ENCODE results near the gene ZNF33B.

The ZNF33B gene

GRCh38 chr10:42645103-42645502, 6.7 kb upstream of the ZNF33B start:
- Histone ChIP-seq H3K4me3 (ENCODE audit: low read depth, low read length) (no peak overlapping the region), H3K4me1 (ENCODE audit: control insufficient read depth, insufficient read depth, low read length) (no peaks in the 10 kb centered on the region), H3K9ac (ENCODE audit: low read depth, low read length) (no peak overlapping the region), H3K27me3 (ENCODE audit: control insufficient read depth, insufficient read depth, low read length) (no peaks in the 10 kb centered on the region), H3K36me3 (ENCODE audit: control insufficient read depth, insufficient read depth, low read length) (no peaks in the 10 kb centered on the region), H3K9me3 (ENCODE audit: control insufficient read depth, insufficient read depth, low read length) (no peaks in the 10 kb centered on the region)

GRCh38 chr10:42640610-42641229, 2.4 kb upstream of the ZNF33B start:
- Histone ChIP-seq H3K27me3 (ENCODE audit: control insufficient read depth, insufficient read depth, low read length) (no peaks in the 10 kb centered on the region), H3K36me3 (ENCODE audit: control insufficient read depth, insufficient read depth, low read length) (no peaks in the 10 kb centered on the region), H3K4me3 (ENCODE audit: low read depth, low read length) (no peak overlapping the region), H3K4me1 (ENCODE audit: control insufficient read depth, insufficient read depth, low read length) (no peaks in the 10 kb centered on the region), H3K9me3 (ENCODE audit: control insufficient read depth, insufficient read depth, low read length) (no peaks in the 10 kb centered on the region), H3K9ac (ENCODE audit: low read depth, low read length) (no peak overlapping the region)

DNA sequence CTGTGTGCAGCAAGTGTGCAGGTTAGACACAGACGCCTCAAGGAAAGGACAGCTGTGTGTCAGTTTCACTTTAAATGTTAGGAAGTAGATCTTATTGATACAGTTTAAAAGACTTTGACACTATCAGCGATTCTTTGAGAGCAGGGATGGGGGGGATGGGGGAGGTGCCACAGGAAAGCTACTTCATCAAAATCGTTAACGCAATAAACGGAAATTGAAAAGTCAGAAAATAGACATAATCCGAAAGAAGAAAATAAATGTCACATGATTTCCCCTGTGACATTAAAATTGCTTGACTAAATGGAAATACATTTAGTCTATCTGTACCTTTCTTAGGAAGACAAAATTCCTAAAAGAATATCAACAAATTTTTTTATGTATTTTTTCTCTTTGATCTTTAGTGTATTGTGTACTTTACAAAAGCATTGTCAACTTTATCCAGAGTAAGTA, 476 bp upstream of the ZNF33B start:
- peak overlapping the region; percentile 81 for H3K4me3 ChIP-seq (ENCODE audit: low read depth, low read length)
- H3K9me3 ChIP-seq (ENCODE audit: control insufficient read depth, insufficient read depth, low read length) = no peaks in the 10 kb centered on the region
- H3K27me3 ChIP-seq (ENCODE audit: control insufficient read depth, insufficient read depth, low read length) = no peaks in the 10 kb centered on the region
- H3K36me3 ChIP-seq (ENCODE audit: control insufficient read depth, insufficient read depth, low read length) = no peaks in the 10 kb centered on the region
- H3K9ac ChIP-seq (ENCODE audit: low read depth, low read length) = peak overlapping the region; percentile 94
- H3K4me1 ChIP-seq (ENCODE audit: control insufficient read depth, insufficient read depth, low read length) = no peaks in the 10 kb centered on the region

- Histone ChIP-seq H3K4me1 (ENCODE audit: control insufficient read depth, insufficient read depth, low read length) (no peaks in the 10 kb centered on the region), H3K9ac (ENCODE audit: low read depth, low read length) (peak overlapping the region; percentile 94), H3K4me3 (ENCODE audit: low read depth, low read length) (peak overlapping the region; percentile 81), H3K27me3 (ENCODE audit: control insufficient read depth, insufficient read depth, low read length) (no peaks in the 10 kb centered on the region), H3K36me3 (ENCODE audit: control insufficient read depth, insufficient read depth, low read length) (no peaks in the 10 kb centered on the region), H3K9me3 (ENCODE audit: control insufficient read depth, insufficient read depth, low read length) (no peaks in the 10 kb centered on the region)
Measured at GRCh38 chr10:42637648-42638054, 719 bp downstream of the ZNF33B start.

DNA sequence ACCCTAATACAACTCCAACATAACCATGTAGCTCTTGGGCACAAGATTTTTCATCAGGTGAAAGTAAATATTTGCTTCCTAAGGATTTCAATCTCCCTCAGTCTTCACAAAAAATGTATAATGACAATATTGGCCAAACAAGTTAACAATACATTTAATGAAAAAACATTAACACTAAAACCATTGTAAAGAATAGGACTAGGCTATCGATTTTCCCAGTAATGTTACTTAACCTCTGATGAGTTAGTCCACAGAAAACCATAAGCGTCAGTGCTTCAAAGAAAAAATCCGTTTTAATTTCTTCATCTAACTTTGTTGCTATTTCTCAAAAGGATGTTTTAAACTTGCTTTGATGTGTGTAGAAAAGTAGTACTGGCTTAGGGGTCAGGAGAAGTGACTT, 1.2 kb downstream of the ZNF33B start:
- H3K9ac ChIP-seq (ENCODE audit: low read depth, low read length) = no peak overlapping the region
- peak overlapping the region; percentile 81 for H3K4me3 ChIP-seq (ENCODE audit: low read depth, low read length)
- H3K4me1 ChIP-seq (ENCODE audit: control insufficient read depth, insufficient read depth, low read length) = no peaks in the 10 kb centered on the region
- H3K27me3 ChIP-seq (ENCODE audit: control insufficient read depth, insufficient read depth, low read length) = no peaks in the 10 kb centered on the region
- no peaks in the 10 kb centered on the region for H3K36me3 ChIP-seq (ENCODE audit: control insufficient read depth, insufficient read depth, low read length)
- no peaks in the 10 kb centered on the region for H3K9me3 ChIP-seq (ENCODE audit: control insufficient read depth, insufficient read depth, low read length)

GRCh38 chr10:42635098-42635497, 3.3 kb downstream of the ZNF33B start:
- Histone ChIP-seq H3K4me1 (ENCODE audit: control insufficient read depth, insufficient read depth, low read length) (no peaks in the 10 kb centered on the region), H3K9ac (ENCODE audit: low read depth, low read length) (no peak overlapping the region), H3K36me3 (ENCODE audit: control insufficient read depth, insufficient read depth, low read length) (no peaks in the 10 kb centered on the region), H3K27me3 (ENCODE audit: control insufficient read depth, insufficient read depth, low read length) (no peaks in the 10 kb centered on the region), H3K9me3 (ENCODE audit: control insufficient read depth, insufficient read depth, low read length) (no peaks in the 10 kb centered on the region), H3K4me3 (ENCODE audit: low read depth, low read length) (no peak overlapping the region)

- H3K36me3 ChIP-seq (ENCODE audit: control insufficient read depth, insufficient read depth, low read length) = no peaks in the 10 kb centered on the region
Measured at GRCh38 chr10:42632564-42632963, 5.8 kb downstream of the ZNF33B start.

DNA sequence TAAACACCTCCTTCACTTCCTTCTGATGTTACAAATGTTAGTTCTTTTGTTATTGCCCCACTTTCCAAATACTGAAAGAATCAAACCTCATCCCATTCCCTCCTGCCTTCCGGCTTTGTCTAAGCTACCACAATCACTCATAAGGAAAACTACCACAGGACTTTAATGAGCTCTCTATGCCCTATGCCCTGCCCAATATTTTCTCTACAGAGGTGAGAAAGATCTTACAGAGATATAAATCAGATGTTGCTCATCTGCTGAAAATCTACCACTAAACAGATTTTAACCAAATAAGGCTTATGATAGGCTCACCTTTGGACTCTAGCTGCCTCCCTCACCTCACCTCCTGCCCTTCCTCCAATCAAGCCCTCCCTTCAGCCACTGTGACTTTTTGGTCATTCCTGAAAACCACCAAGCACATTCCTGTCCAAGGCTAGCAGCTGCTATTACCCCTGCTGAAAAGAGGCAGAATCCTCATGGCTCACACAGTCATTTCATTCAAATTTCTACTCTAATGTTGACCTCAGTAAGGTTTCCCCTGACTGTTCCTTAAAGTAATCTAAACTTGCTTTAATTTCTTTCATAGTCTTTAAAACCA, 7.7 kb downstream of the ZNF33B start:
- Histone ChIP-seq H3K4me1 (ENCODE audit: control insufficient read depth, insufficient read depth, low read length) (no peaks in the 10 kb centered on the region), H3K27me3 (ENCODE audit: control insufficient read depth, insufficient read depth, low read length) (no peaks in the 10 kb centered on the region), H3K36me3 (ENCODE audit: control insufficient read depth, insufficient read depth, low read length) (peaks cover 2% of the 10 kb centered on the region), H3K9me3 (ENCODE audit: control insufficient read depth, insufficient read depth, low read length) (no peaks in the 10 kb centered on the region), H3K4me3 (ENCODE audit: low read depth, low read length) (no peak overlapping the region), H3K9ac (ENCODE audit: low read depth, low read length) (no peak overlapping the region)

More at GRCh38 chr10:42632564-42632963, 5.8 kb downstream of the ZNF33B start:
- no peaks in the 10 kb centered on the region for H3K27me3 ChIP-seq (ENCODE audit: control insufficient read depth, insufficient read depth, low read length)
- H3K9ac ChIP-seq (ENCODE audit: low read depth, low read length) = no peak overlapping the region
- H3K9me3 ChIP-seq (ENCODE audit: control insufficient read depth, insufficient read depth, low read length) = no peaks in the 10 kb centered on the region
- no peaks in the 10 kb centered on the region for H3K4me1 ChIP-seq (ENCODE audit: control insufficient read depth, insufficient read depth, low read length)
- H3K4me3 ChIP-seq (ENCODE audit: low read depth, low read length) = no peak overlapping the region

DNA sequence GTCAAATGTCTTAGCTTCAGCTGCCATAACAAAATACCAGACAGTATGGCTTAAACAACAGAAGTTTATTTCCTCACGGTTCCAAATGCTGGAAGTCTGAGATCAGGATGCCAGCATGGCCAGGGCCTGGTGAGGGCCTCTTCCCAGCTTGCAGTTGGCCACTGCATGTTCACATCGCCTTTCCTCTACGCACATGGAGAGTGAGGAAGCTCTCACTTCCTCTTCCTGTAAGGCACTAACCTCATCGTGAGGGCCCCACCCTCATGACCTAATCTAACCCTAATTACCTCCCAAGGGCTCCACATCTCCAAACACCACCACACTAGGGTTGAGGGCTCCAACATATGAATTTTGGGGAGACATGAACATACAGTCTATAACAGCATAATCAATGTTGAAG, 14.4 kb downstream of the ZNF33B start:
- Histone ChIP-seq H3K4me1 (ENCODE audit: control insufficient read depth, insufficient read depth, low read length) (no peaks in the 10 kb centered on the region), H3K9me3 (ENCODE audit: control insufficient read depth, insufficient read depth, low read length) (no peaks in the 10 kb centered on the region), H3K36me3 (ENCODE audit: control insufficient read depth, insufficient read depth, low read length) (peaks cover 2% of the 10 kb centered on the region), H3K4me3 (ENCODE audit: low read depth, low read length) (no peak overlapping the region), H3K27me3 (ENCODE audit: control insufficient read depth, insufficient read depth, low read length) (no peaks in the 10 kb centered on the region), H3K9ac (ENCODE audit: low read depth, low read length) (no peak overlapping the region)

GRCh38 chr10:42618424-42618823, 19.9 kb downstream of the ZNF33B start:
- H3K9me3 ChIP-seq (ENCODE audit: control insufficient read depth, insufficient read depth, low read length) = no peaks in the 10 kb centered on the region
- H3K9ac ChIP-seq (ENCODE audit: low read depth, low read length) = no peak overlapping the region
- H3K4me3 ChIP-seq (ENCODE audit: low read depth, low read length) = no peak overlapping the region
- H3K36me3 ChIP-seq (ENCODE audit: control insufficient read depth, insufficient read depth, low read length) = no peaks in the 10 kb centered on the region
- H3K27me3 ChIP-seq (ENCODE audit: control insufficient read depth, insufficient read depth, low read length) = no peaks in the 10 kb centered on the region
- H3K4me1 ChIP-seq (ENCODE audit: control insufficient read depth, insufficient read depth, low read length) = no peaks in the 10 kb centered on the region

GRCh38 chr10:42615419-42615818, 23.0 kb downstream of the ZNF33B start:
- no peaks in the 10 kb centered on the region for H3K36me3 ChIP-seq (ENCODE audit: control insufficient read depth, insufficient read depth, low read length)
- H3K9me3 ChIP-seq (ENCODE audit: control insufficient read depth, insufficient read depth, low read length) = no peaks in the 10 kb centered on the region
- H3K27me3 ChIP-seq (ENCODE audit: control insufficient read depth, insufficient read depth, low read length) = no peaks in the 10 kb centered on the region
- no peaks in the 10 kb centered on the region for H3K4me1 ChIP-seq (ENCODE audit: control insufficient read depth, insufficient read depth, low read length)
- H3K9ac ChIP-seq (ENCODE audit: low read depth, low read length) = no peak overlapping the region
- no peak overlapping the region for H3K4me3 ChIP-seq (ENCODE audit: low read depth, low read length)

DNA sequence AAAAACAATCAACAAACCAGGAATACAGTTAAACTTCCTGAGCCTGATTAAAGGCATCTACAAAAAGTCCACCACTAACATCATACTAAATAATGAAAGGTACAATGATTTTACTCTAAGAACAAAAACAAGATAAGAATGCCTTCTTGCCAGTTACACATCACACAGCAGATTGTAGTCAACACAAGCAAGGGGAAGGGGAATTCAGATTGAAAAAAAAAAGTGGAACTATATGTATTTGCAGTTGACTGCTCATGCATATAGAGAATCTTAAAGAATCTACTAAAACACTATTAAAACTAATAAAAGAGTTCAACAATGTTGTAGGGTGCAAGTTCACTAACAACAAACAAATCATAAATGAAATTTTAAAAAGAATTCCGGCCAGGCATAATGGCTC, 28.5 kb downstream of the ZNF33B start:
- Histone ChIP-seq H3K27me3 (ENCODE audit: control insufficient read depth, insufficient read depth, low read length) (no peaks in the 10 kb centered on the region), H3K4me1 (ENCODE audit: control insufficient read depth, insufficient read depth, low read length) (no peaks in the 10 kb centered on the region), H3K9ac (ENCODE audit: low read depth, low read length) (no peak overlapping the region), H3K9me3 (ENCODE audit: control insufficient read depth, insufficient read depth, low read length) (no peaks in the 10 kb centered on the region), H3K36me3 (ENCODE audit: control insufficient read depth, insufficient read depth, low read length) (no peaks in the 10 kb centered on the region), H3K4me3 (ENCODE audit: low read depth, low read length) (no peak overlapping the region)

All from iPS-15b (cell line).